MCF 10A (cell line): ENCODE data around the gene ABLIM3. TPM values are rescaled to one million over a fixed set of nuclear protein-coding genes. Genes with fewer than 3 reads are reported as not detected.
A peak's percentile ranks its signal among the peaks of the same experiment; 100 is the strongest.

Experiments
- BruUV-seq: library from RNA; stranded (reverse); fragments of 400-500 nt; replicated peaks from 2 replicates; lab custom pipeline; 2021; lab: Mats Ljungman, UMichigan
- CTCF ChIA-PET: fragments of 300-600 bp; sonication (Branson Sonifier 250); formaldehyde crosslinking; extraction: SDS; loops from one replicate; lab custom pipeline; 2021; ENCODE audit warnings: antibody characterized with exemption, inconsistent platforms; lab: Yijun Ruan, JAX
- POLR2A ChIA-PET: fragments of 300-600, 350-650 bp; sonication (Branson Sonifier 250); formaldehyde crosslinking; extraction: SDS; loops from one replicate; lab custom pipeline; 2020; ENCODE audit warnings: antibody characterized with exemption, inconsistent platforms; lab: Yijun Ruan, JAX
- DNase-seq: peaks from one replicate; pipeline ENCODE4 v3.0.0-alpha.2; 2018; ENCODE audit not compliant: unreplicated experiment
- H3K27ac Mint-ChIP-seq: one replicate; pipeline ENCODE4 v1.8.0; 2022; ENCODE audit warnings: mild to moderate bottlenecking, low read depth, mixed read lengths; ENCODE audit not compliant: unreplicated experiment
- H3K27me3 Mint-ChIP-seq: one replicate; pipeline ENCODE4 v1.8.0; 2022; ENCODE audit warnings: mixed read lengths; ENCODE audit not compliant: insufficient read depth, unreplicated experiment
- H3K36me3 Mint-ChIP-seq: one replicate; pipeline ENCODE4 v1.8.0; 2022; ENCODE audit warnings: mild to moderate bottlenecking, moderate library complexity, mixed read lengths; ENCODE audit not compliant: insufficient read depth, unreplicated experiment
- H3K4me1 Mint-ChIP-seq: one replicate; pipeline ENCODE4 v1.8.0; 2022; ENCODE audit warnings: mixed read lengths; ENCODE audit not compliant: insufficient read depth, unreplicated experiment
- H3K4me3 Mint-ChIP-seq: one replicate; pipeline ENCODE4 v1.8.0; 2022; ENCODE audit warnings: mild to moderate bottlenecking, moderate library complexity, mixed read lengths; ENCODE audit not compliant: unreplicated experiment
- H3K9me3 Mint-ChIP-seq: one replicate; pipeline ENCODE4 v1.8.0; 2022; ENCODE audit warnings: mixed read lengths; ENCODE audit not compliant: unreplicated experiment
- intact Hi-C: fragments of 100-400 bp; cut with micrococcal nuclease; formaldehyde crosslinking; loops from 2 replicates; pipeline ENCODE4 v1.14.1; 2022
- total RNA-seq: library from RNA; stranded (reverse); gene quantifications from 2 replicates; pipeline ENCODE4 v1.2.3, GENCODE V29; 2022
- TF ChIP-seq, protein P1 (sequence below): fragments of 200-600 bp; IDR thresholded peaks from one replicate; pipeline ENCODE4 v1.8.0; 2022; ENCODE audit warnings: antibody characterized with exemption, mild to moderate bottlenecking; ENCODE audit not compliant: unreplicated experiment

ABLIM3 gene
- total RNA-seq, 1 experiment from 2014 or later, result 168 TPM

DNA sequence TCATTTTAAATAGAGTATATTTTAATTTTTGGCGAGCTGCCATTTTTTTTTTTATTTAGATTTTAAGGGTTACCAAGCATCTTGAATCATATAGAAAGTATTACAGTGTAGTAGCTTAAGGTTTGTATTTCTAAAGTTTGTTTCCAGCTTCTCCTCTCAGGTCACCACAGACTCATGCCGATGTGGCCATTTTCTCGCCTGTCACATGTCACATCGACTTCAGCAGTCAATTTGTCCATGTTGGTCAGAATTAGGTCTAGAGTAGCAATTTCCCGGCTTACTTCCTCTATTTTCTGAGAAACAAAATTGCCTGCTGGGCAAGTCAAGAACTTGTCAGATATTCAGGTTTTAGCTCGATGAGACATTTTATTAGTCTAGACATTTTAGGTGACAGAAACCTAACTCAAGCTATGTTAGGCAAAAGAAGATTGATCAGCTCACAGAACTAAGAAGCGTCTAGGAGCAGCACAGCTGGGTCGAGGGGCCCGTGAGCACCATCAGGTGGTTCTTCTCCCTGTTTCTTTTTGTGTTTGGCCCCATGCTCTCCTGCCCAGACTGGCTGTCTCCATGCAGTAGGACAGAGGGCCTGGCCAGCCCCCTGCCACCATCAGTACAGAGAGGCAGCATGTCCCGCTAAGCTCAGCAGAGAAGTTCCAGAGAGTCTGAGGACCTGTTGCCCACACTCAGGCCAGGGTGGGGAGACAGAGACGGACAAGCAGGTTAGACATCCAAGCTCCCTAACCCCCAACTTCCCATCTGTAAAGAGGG lies 82.0 kb downstream of the ABLIM3 start:
- ChIA-PET CTCF (interaction anchor here (0.6 to 23.1 kb wide), 12 partner anchors 11 to 491 kb away, joined by 3 to 426 read pairs (median 6); partner anchors contain the start of gene ABLIM3), POLR2A (interaction anchor here (0.6 to 1.4 kb wide), 6 partner anchors 7 to 309 kb away, joined by 3 to 4 read pairs (median 4); no protein-coding TSS in a partner anchor)
- no peak for DNase-seq
- TF ChIP-seq, protein P1, sequence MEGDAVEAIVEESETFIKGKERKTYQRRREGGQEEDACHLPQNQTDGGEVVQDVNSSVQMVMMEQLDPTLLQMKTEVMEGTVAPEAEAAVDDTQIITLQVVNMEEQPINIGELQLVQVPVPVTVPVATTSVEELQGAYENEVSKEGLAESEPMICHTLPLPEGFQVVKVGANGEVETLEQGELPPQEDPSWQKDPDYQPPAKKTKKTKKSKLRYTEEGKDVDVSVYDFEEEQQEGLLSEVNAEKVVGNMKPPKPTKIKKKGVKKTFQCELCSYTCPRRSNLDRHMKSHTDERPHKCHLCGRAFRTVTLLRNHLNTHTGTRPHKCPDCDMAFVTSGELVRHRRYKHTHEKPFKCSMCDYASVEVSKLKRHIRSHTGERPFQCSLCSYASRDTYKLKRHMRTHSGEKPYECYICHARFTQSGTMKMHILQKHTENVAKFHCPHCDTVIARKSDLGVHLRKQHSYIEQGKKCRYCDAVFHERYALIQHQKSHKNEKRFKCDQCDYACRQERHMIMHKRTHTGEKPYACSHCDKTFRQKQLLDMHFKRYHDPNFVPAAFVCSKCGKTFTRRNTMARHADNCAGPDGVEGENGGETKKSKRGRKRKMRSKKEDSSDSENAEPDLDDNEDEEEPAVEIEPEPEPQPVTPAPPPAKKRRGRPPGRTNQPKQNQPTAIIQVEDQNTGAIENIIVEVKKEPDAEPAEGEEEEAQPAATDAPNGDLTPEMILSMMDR, result no peak
- Mint-ChIP-seq H3K4me1 (no peaks in the 10 kb centered on the region), H3K27ac (peak overlapping the region; percentile 16), H3K9me3 (no peaks in the 10 kb centered on the region), H3K4me3 (no peak overlapping the region), H3K36me3 (peaks cover 60% of the 10 kb centered on the region), H3K27me3 (no peaks in the 10 kb centered on the region)
- intact Hi-C loops, result no loop called here
- no TSS peak for BruUV-seq

DNA sequence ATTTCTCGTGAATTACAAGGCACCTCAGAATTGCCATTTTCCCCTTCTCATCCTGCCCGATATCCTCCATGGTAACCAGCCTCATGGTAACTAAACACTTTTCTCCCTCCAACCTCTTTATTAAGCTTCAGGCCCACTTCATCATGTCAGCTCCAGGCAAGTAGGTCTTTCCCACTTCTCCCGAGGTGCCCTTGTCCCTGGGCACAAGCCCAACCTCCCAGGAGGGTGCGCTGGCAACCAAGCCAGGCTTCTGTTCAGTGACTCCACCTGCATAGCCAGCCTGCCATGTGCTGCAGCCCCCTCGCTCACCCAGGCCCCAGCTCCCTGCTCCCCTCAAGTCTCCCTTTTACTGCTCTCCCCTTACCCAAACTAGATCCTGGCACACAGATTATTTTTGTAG lies 83.0 kb downstream of the ABLIM3 start:
- CTCF ChIA-PET, result interaction anchor here (0.6 to 23.1 kb wide), 7 partner anchors 12 to 492 kb away, joined by 3 to 426 read pairs (median 3); partner anchors contain the start of gene ABLIM3
- POLR2A ChIA-PET, result interaction anchor here (0.6 to 1.0 kb wide), 2 partner anchors 82 to 121 kb away, joined by 3 to 4 read pairs; partner anchors contain the start of gene GRPEL2
- no TSS peak for BruUV-seq
- intact Hi-C loops, result no loop called here
- Mint-ChIP-seq H3K27me3 (no peaks in the 10 kb centered on the region), H3K27ac (no peak overlapping the region), H3K9me3 (no peaks in the 10 kb centered on the region), H3K4me1 (peaks cover 6% of the 10 kb centered on the region), H3K4me3 (no peak overlapping the region), H3K36me3 (peaks cover 57% of the 10 kb centered on the region)
- TF ChIP-seq, protein P1, result no peak
- DNase-seq, result no peak

DNA sequence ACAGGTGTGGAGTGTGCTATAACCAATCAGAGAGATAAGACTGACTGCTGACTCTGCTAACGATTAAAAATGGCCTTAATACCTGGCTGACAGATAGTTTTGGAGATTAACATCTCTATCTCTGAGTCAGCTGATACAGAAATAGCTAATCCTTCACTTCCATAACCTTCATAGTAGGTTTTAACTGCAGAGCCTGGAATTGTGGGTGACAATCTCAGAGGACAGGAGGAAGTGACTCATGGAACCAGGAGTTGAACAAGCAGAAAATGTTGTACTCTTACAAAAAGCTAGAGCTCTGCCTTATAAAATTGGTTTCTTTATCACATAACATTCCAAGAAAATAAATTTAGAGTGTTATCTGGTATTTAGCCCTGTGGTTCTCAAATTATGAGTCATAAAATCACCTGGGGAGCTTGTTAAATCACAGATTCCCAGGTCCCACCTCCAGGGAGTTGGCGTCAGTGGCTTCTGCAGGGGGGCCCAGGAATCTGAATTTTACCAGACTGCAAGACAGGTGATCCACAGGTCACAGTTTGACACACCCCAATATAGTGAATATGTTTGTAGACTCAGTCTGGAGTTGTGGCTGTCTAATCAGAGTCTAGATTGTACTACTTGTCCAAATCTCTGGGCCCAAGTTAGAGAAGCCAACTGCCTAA lies 86.0 kb downstream of the ABLIM3 start:
- CTCF ChIA-PET, result interaction anchor here (0.6 to 23.1 kb wide), 18 partner anchors 9 to 1296 kb away, joined by 3 to 426 read pairs (median 4); partner anchors contain the start of gene ABLIM3
- Mint-ChIP-seq H3K4me3 (no peak overlapping the region), H3K27ac (peak overlapping the region; percentile 17), H3K9me3 (no peaks in the 10 kb centered on the region), H3K4me1 (peaks cover 6% of the 10 kb centered on the region), H3K27me3 (no peaks in the 10 kb centered on the region), H3K36me3 (peaks cover 51% of the 10 kb centered on the region)
- peak; percentile 61 for DNase-seq
- POLR2A ChIA-PET, result interaction anchor here (0.5 to 1.6 kb wide), 8 partner anchors 13 to 402 kb away, joined by 3 to 5 read pairs (median 4); no protein-coding TSS in a partner anchor
- TF ChIP-seq, protein P1, result no peak
- BruUV-seq, result no TSS peak
- intact Hi-C loops, result no loop called here
